Liver (tissue), 9 donors: Measurements from ENCODE around the gene INO80C. TPM values are rescaled to one million over a fixed set of nuclear protein-coding genes. Genes with fewer than 3 reads are reported as not detected.

ENCODE experiments used
- DNase-seq: peaks from one replicate; pipeline ENCODE4 v3.0.0-alpha.2; 2017; ENCODE audit warnings: low spot score
- H3K27ac ChIP-seq, 2 donors: one replicate each; pipeline ENCODE4 v1.7.0; 2013; ENCODE audit warnings: inconsistent platforms in 2 of 2, low read length in 2 of 2, control low read depth in 1 of 2, low read depth in 1 of 2, mild to moderate bottlenecking in 1 of 2
- H3K27me3 ChIP-seq, 4 donors: one replicate each; pipeline versions ENCODE4 v1.6.1 to v1.7.0; 2013; ENCODE audit warnings: low read length in 3 of 4, inconsistent platforms in 1 of 4, mild to moderate bottlenecking in 1 of 4, moderate library complexity in 1 of 4; ENCODE audit not compliant: control insufficient read depth in 4 of 4, insufficient read depth in 4 of 4
- H3K36me3 ChIP-seq, 4 donors: one replicate each; pipeline versions ENCODE4 v1.6.1 to v1.7.0; 2013; ENCODE audit warnings: low read length in 3 of 4, mild to moderate bottlenecking in 3 of 4, low read depth in 1 of 4, moderate library complexity in 1 of 4; ENCODE audit not compliant: control insufficient read depth in 4 of 4, insufficient read depth in 3 of 4
- H3K4me1 ChIP-seq, 4 donors: one replicate each; pipeline versions ENCODE4 v1.6.1 to v1.7.0; 2013; ENCODE audit warnings: low read length in 3 of 4, mild to moderate bottlenecking in 3 of 4, moderate library complexity in 1 of 4; ENCODE audit not compliant: control insufficient read depth in 4 of 4, insufficient read depth in 4 of 4
- H3K4me3 ChIP-seq, 3 donors: one replicate each; pipeline versions ENCODE4 v1.6.1 to v1.7.0; 2013; ENCODE audit warnings: low read length in 3 of 3, control low read depth in 1 of 3, low read depth in 1 of 3, mild to moderate bottlenecking in 1 of 3
- H3K9ac ChIP-seq, 2 donors: one replicate each; pipeline ENCODE4 v1.7.0; 2013; ENCODE audit warnings: low read length in 2 of 2, mild to moderate bottlenecking in 2 of 2, moderate library complexity in 2 of 2, control low read depth in 1 of 2, low read depth in 1 of 2
- H3K9me3 ChIP-seq, 4 donors: one replicate each; pipeline versions ENCODE4 v1.6.1 to v1.7.0; 2013; ENCODE audit warnings: low read length in 3 of 4; ENCODE audit not compliant: control insufficient read depth in 4 of 4
- ATF3 ChIP-seq: IDR thresholded peaks from 2 replicates; pipeline ENCODE4 v1.6.1; 2016; ENCODE audit warnings: antibody characterized with exemption
- CTCF ChIP-seq: fragments of 150-350 bp; IDR thresholded peaks from 2 replicates; pipeline ENCODE4 v1.5.1; 2017; ENCODE audit warnings: improper control_type of control experiment, low read depth, low read length; ENCODE audit not compliant: missing input control
- FOXA1 ChIP-seq: IDR thresholded peaks from 2 replicates; pipeline ENCODE4 v1.6.1; 2016; ENCODE audit warnings: antibody characterized with exemption
- FOXA2 ChIP-seq: IDR thresholded peaks from 2 replicates; pipeline ENCODE4 v1.6.1; 2016; ENCODE audit warnings: antibody characterized with exemption
- HNF4A ChIP-seq, 2 donors: conservative IDR thresholded peaks; 2 replicates each; pipeline ENCODE4 v1.6.1; 2016; ENCODE audit warnings: antibody characterized with exemption in 2 of 2, mild to moderate bottlenecking in 2 of 2
- HNF4G ChIP-seq: IDR thresholded peaks from 2 replicates; pipeline ENCODE4 v1.6.1; 2016; ENCODE audit warnings: antibody characterized with exemption
- MAX ChIP-seq: IDR thresholded peaks from 2 replicates; pipeline ENCODE4 v1.6.1; 2016; ENCODE audit warnings: antibody characterized with exemption
- NR2F2 ChIP-seq: IDR thresholded peaks from 2 replicates; pipeline ENCODE4 v1.6.1; 2016; ENCODE audit warnings: antibody characterized with exemption
- RAD21 ChIP-seq, 2 donors: IDR thresholded peaks; 2 replicates each; pipeline ENCODE4 v1.6.1; 2016; ENCODE audit warnings: antibody characterized with exemption in 2 of 2, mild to moderate bottlenecking in 2 of 2
- REST ChIP-seq: IDR thresholded peaks from 2 replicates; pipeline ENCODE4 v1.6.1; 2016; ENCODE audit warnings: antibody characterized with exemption, mild to moderate bottlenecking
- SP1 ChIP-seq: IDR thresholded peaks from 2 replicates; pipeline ENCODE4 v1.6.1; 2018; ENCODE audit warnings: antibody characterized with exemption, mild to moderate bottlenecking
- TAF1 ChIP-seq: conservative IDR thresholded peaks from 2 replicates; pipeline ENCODE4 v1.6.1; 2016; ENCODE audit warnings: antibody characterized with exemption, mild to moderate bottlenecking
- YY1 ChIP-seq: IDR thresholded peaks from 2 replicates; pipeline ENCODE4 v1.6.1; 2016; ENCODE audit warnings: antibody characterized with exemption, mild to moderate bottlenecking
- ZBTB33 ChIP-seq: IDR thresholded peaks from 2 replicates; pipeline ENCODE4 v1.6.1; 2016; ENCODE audit warnings: antibody characterized with exemption
- WGBS: extraction: QIAGEN DNeasy Blood & Tissue Kit; methylation state at CpG from one replicate; pipeline ENCODE4 v1.1.7; 2013; 5-methylcytosine and 5-hydroxymethylcytosine counted together
- polyA plus RNA-seq, 2 donors: library from polyadenylated mRNA; stranded (reverse) in 1 of 2; unstranded in 1 of 2; fragments of 200-250 nt in 1 of 2; fragments of >200 nt in 1 of 2; fragmentation: Nextera tagmentation in 1 of 2; extraction: Ambion mirVana in 1 of 2; gene quantifications; one replicate each; pipeline versions ENCODE4 v1.2.1 to v1.2.3, GENCODE V29; 2013 to 2015
- total RNA-seq, 2 donors: library from RNA; depleted of rRNA; stranded (reverse); fragments of >200 nt; gene quantifications; one replicate each; pipeline ENCODE4 v1.2.3, GENCODE V29; 2014
- donor health status: healthy.
- donor health status: healthy.
- donor health status: healthy.
- donor health status: healthy.
- donor health status: healthy.

INO80C gene
- total and polyA plus RNA-seq, 4 donors, result 4.6 to 13.4 (median 10.5) TPM

GRCh38 chr18:35504996-35505395 is 7.2 kb upstream of the INO80C start:
- DNase-seq, result no peak
- no peak overlapping the region for H3K27ac ChIP-seq
- 92% methylated on average over 4 of the region's 4 CpGs for WGBS

GRCh38 chr18:35502052-35502451 is 4.3 kb upstream of the INO80C start:
- no peak overlapping the region for H3K9ac ChIP-seq
- no peaks in the 10 kb centered on the region for H3K9me3 ChIP-seq
- TF ChIP-seq NR2F2, result no peak
- no peak for TF ChIP-seq HNF4A (conservative IDR thresholded peaks at IDR 0.05)
- no peaks in the 10 kb centered on the region for H3K27me3 ChIP-seq
- H3K36me3 ChIP-seq, result no peaks in the 10 kb centered on the region
- no peak overlapping the region for H3K27ac ChIP-seq
- no peak for DNase-seq
- WGBS, result 79% methylated on average over 3 of the region's 3 CpGs
- no peak overlapping the region for H3K4me3 ChIP-seq
- H3K4me1 ChIP-seq, result peaks cover 1 to 14% (median 7%) of the 10 kb centered on the region in 4 donors

More at GRCh38 chr18:35504996-35505395, 7.2 kb upstream of the INO80C start:
- no peak overlapping the region for H3K9ac ChIP-seq
- TF ChIP-seq NR2F2, result no peak
- no peak for TF ChIP-seq FOXA2
- TF ChIP-seq HNF4G, result no peak
- no peak for TF ChIP-seq RAD21 (IDR thresholded peaks at IDR 0.05)
- no peak for TF ChIP-seq CTCF
- no peak for TF ChIP-seq MAX
- TF ChIP-seq ATF3, result no peak
- TF ChIP-seq YY1, result no peak
- TF ChIP-seq SP1, result no peak
- no peaks in the 10 kb centered on the region for H3K27me3 ChIP-seq
- H3K9me3 ChIP-seq, result no peaks in the 10 kb centered on the region
- H3K4me3 ChIP-seq, result no peak overlapping the region
- H3K4me1 ChIP-seq, result peaks cover 0 to 12% (median 6%) of the 10 kb centered on the region in 4 donors
- H3K36me3 ChIP-seq, result no peaks in the 10 kb centered on the region

- no peak overlapping the region for H3K9ac ChIP-seq
- H3K4me3 ChIP-seq, result no peak overlapping the region
- no peak for DNase-seq
- no peaks in the 10 kb centered on the region for H3K9me3 ChIP-seq
- TF ChIP-seq REST (no peak), ATF3 (no peak), TAF1 (no peak), ZBTB33 (no peak), YY1 (no peak), HNF4G (no peak), FOXA1 (no peak)
- peaks cover 1 to 20% (median 12%) of the 10 kb centered on the region in 4 donors for H3K4me1 ChIP-seq
- H3K27ac ChIP-seq, result no peak overlapping the region
- WGBS, result 88% methylated on average over 7 of the region's 7 CpGs
- no peaks in the 10 kb centered on the region for H3K27me3 ChIP-seq
- no peaks in the 10 kb centered on the region for H3K36me3 ChIP-seq
Measured at GRCh38 chr18:35501369-35501768, 3.6 kb upstream of the INO80C start.
